GM21526 (cell line): Measurements from ENCODE around the gene SHISA6.

Source experiments
- ATAC-seq: cut with Tn5 transposase; IDR thresholded peaks from one replicate; pipeline ENCODE4 v1.9.1; 2021; ENCODE audit warnings: moderate library complexity; ENCODE audit not compliant: unreplicated experiment, low FRiP score

Gene SHISA6

DNA sequence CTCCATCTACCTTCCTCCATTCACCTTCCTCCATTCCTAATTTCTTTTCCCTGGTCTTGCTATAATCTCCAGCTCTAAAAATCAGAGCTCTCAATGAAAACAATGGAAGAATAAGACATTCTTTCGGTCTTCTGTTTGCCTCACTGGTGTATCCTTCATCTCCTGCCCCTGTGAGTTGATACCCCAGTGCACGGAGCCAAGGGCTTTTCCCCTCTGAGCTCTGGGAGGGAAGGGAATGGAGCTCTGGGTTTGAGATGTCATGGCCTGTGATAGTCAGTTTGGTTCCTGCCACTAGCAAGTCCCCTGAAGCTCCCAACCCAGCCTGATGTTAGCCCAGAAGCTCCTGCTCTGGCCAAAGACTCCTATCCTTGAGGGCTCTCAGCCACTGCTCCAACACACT is 320.7 kb downstream of the SHISA6 start:
- no peak for ATAC-seq

DNA sequence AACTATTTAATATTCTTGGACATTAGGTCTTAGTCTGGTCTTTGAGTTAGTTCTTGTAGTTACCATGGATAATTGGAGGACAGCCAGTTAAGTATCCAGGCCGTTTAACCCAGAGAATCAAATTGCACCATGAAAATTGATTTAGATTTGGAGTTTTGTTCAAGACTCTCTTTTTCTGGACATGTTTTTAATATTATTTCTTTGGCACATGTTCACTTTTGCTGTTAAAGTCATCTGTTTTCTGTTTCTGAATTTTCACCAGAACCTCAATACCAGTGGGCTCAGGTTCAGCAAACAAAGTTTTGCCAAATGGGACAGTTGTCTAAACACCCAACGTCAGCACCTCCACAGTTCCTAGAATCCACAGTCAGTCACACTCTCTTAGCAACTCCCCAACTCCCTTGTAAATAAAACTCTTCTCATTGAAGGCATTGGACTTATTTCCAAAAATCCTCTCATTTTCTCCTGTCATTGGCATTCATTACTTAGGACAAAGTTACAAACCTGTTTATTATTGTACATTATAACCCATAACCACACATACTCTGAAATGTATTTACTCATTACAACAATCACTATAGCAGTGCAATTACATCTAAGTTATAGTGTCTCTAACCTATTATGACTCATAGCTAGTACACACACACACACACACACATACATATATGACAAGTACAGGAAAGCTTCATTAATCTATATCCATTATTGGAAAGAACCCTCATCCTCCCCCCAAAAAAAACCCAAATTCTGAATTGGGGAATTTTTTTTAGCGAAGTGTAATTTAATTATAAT is 323.8 kb downstream of the SHISA6 start:
- ATAC-seq = no peak

DNA sequence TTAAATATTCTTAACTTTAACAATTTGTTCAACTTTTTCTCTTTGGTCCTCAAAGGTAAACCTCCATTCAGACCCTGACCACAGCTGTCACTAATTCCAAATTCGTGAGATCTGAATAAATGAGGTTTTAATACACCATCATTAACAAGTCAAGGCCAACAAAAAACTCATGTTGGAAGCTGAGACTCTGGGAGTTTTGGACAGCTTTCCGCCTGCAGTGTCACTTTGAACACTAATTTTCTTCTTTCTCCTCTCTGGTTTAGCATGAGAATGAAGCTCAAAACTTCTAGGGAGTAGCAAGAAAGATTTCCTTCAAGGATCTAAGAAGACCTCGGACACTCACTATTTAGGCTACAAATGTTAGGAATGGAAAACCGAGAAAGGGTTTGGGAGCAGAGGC is 324.6 kb downstream of the SHISA6 start:
- no peak for ATAC-seq

DNA sequence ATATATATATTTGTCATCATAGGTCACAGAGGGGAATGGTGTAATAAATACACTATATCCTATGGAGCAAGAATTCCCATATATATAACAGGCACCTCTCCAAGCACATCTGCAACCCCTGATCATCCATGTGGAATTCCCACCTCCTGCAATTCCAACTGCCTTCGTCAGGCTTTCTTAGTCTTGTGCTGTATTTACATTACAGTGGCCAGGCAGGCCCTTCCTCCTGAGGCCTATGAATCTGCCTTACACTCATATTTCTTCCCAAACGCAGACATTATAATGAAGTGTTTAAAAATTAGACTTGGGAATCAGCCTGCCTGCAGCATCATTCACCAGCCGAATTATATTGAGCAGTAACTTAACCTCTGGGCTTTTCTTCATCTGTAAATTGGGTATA is 338.0 kb downstream of the SHISA6 start:
- ATAC-seq = no peak

DNA sequence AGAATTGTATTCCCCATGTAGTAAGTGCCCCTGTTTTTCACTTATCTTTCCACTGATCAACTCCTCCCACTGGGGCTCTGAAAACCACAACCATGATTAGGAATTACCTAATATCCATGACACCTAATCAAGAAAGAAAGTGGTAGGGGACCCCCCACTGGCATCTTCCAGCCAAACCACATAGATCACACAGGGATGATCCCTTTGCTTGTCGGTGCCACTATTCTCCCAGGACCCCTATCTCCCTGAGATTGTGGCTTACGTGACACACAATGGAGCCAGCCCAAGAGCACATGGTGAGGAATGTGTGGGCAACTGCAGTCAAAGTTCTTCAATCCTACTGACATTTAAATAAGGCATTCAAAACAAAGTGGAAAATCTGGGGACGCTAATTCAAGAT is 339.7 kb downstream of the SHISA6 start:
- ATAC-seq = no peak

DNA sequence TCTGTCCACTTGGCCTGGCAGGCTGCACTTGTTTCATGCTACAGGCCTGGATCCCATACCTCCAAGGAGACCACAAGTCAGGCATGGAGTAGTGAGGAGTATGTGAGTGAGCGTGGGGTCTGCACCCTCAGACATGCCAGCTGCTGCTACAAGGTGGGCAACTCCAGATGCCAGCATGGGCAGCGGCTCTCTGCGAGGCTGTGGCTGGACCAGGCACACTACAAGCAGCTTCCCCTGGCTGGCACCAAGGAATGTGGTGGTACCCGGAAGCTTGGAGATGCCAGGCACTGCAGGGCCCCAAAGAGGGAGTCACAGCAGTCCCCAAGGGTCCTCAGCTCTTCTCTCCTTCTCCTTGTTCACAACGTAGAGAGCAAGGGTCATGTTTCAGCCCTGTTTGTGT is 341.2 kb downstream of the SHISA6 start:
- no peak for ATAC-seq

DNA sequence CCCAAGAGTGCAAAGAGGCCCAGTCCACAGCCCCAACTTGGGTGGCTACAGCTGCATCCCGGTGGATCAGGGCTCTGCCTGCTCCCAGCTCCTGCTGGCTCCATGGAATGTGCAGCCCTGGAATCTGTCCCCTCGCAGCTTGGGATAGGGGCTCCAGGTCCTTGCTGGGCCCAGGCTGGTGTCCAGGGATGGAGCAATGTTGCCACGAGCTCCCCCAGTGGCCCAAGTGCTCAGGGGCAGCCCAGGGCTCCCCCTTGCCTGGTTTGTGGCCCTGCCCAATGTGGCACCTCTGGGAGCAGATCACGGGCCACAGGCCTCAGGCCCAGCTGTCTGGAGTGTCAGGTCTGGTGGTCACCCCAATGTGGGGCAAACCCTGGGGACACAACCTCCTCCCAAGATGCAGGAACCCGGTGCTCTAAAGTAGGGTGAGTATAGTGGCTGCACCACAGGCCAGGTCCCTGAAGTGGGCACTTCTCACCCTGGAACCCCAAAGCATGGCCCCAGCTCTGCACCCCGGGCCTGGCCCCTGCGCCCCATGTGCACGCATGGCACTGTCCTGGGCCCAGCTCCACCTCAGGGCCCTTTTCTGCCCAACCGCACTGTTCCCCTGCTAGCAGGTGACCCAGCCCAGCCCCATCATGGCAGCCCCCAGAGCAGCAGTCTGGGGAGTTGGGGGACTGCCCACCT is 342.4 kb downstream of the SHISA6 start:
- no peak for ATAC-seq

DNA sequence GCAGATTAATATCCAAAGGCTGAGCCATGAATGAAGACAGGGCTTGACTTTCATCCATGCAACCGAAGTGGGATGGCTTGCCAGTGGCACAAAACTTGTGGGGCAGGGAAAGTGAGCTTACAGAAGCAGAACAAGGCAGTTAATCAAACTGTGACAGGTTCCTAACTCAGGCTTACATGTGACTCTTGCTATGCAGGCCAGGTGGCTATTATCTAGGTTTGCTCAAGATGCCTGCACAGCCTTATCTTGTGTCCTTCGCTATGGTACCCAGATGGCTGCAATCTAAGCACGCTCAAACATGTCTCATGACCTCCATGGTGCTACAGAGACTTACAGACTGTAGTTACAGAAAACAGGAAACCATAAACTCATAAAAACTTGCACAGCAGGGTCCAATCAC is 348.7 kb downstream of the SHISA6 start:
- ATAC-seq = no peak

DNA sequence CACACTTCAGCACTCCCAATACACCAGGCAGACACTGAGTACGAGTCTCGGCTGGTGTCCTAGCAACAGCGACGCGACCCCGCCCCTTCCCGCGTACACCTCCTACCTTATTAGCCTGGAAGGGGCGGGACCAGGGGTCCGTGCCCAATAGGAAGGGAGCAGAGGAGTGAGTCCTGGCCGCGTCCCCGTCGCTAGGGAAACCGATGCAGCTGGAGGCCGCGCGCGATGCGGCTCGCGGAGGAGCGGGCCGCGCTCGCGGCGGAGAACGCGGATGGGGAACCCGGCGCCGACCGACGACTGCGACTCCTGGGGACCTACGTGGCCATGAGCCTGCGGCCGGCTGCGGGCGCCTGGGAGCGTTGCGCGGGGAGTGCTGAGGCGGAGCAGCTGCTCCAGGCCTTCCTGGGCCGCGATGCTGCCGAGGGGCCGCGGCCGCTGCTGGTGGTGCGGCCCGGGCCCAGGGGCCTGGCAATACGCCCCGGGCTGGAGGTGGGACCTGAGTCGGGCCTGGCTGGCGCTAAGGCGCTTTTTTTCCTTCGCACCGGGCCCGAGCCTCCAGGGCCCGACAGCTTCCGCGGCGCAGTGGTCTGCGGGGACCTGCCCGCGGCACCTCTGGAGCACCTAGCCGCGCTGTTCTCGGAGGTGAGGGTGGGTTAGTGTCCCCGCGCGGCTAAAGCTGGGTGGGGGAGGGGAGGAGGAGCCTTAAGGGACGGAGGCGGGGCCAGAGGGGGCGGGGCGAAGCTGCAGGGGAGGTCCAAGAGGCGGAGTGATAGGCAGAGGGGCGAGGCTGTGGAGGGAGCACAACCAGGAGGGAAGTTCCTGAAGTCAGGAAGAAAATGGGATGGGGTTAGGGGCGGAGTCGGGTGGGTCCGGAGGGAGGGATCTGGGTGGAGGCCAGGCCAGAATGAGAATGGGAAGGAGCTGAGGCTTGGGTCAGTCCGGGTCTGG is 357.5 kb downstream of the SHISA6 start, which contains the start of gene DNAH9:
DNAH9 (plus strand) TSS at position 197 of the 948 bp plus-strand sequence; CDS start at position 226, 29 bp downstream.
- no peak for ATAC-seq

DNA sequence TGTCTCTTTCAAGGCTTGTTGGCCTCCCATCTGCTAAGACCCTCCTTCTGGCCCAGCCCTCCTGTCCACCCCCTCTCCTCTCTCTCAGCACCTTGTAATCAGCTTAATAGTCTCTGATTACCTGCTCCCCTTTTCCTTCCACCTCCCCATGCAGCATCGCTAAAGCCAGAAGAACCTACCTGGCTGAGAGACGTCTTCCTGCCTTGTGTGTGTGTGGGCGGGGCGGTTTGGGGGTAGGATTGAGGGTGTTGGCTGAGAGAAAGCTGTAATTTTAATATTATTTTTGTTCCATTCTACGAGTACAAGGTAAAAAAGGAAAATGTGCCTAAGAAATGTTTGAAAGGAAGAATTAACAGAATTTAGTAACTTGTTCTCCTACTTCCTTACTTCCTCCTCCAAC is 360.6 kb downstream of the SHISA6 start:
- no peak for ATAC-seq

DNA sequence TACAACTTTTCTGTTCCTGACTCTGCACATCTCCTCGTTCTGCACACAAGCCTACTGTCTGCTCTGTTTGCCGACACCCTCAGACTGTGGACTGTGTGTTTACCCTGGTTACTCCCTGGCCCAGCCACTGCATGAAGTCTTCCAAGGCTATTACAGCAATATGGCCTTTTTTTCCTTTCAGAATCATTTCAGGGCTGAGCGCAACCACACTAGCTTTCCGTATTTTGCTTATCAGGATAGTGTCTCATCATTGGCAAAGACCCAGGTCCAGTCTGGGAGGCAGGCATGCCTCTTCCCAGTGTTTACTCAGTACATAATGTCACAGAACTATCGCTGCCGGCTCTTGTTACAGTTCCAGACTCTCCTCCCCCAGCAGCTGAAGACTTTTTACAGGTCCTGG is 367.4 kb downstream of the SHISA6 start:
- ATAC-seq = no peak

DNA sequence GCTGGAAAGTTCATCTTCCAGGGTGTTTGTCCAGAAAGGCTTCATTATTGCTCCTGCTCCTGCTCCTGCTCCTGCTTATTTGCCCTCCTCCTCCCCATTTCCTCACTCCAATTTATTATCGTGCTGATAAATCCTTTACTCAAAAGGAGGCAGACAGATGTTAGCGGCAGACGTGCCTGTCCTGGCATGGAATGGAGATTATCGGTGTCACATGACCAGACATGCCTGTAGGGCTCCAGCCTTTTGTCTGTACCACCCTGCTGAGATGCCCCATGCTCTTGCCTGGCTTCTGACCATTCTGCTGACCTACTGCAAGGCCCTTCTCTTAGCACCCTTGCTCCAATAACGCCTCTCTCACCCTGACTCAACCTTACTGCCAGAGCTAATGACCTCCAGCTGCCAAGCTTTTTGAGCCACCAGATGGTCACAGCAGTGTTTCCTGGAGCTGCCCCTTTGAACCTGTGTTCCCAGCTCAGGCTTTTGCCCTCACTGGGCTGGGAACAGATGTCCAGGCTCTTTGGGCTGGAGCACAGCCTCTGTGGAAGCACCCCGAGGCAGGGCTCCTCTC is 370.1 kb downstream of the SHISA6 start:
- no peak for ATAC-seq

DNA sequence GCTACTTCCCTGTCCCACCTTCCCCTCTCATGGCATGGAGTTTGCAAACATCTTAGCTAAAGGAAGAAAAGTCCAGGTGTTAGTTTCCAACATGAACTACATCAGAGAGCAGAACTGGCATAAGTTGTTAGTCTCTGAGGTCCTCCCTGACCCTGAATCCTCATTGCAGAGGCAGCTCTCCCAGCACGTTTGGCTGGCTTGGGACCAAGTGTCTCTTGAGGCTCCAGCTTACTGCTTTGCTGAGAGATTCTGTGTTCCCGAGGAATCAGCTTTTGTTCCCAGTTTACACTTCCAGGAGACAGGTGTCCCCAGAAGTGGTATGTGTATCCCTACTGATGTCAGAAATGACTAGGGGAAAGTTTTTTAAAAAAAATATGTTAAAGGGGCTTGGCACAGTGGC is 371.9 kb downstream of the SHISA6 start:
- no peak for ATAC-seq
